K562 treated with DMSO at 1 percent for 12 hours (cell line): ENCODE data around the gene MSH6. TPM values are rescaled to one million over a fixed set of nuclear protein-coding genes. Genes with fewer than 3 reads are reported as not detected.

Experiments
- total RNA-seq: library from RNA; unstranded; fragments of 300-600 nt; gene quantifications from 2 replicates; pipeline ENCODE4 v1.2.3, GENCODE V29; 2022; ENCODE audit not compliant: insufficient read depth

The MSH6 gene
- 24.0 and 53.9 TPM in 2 replicates for total RNA-seq

DNA sequence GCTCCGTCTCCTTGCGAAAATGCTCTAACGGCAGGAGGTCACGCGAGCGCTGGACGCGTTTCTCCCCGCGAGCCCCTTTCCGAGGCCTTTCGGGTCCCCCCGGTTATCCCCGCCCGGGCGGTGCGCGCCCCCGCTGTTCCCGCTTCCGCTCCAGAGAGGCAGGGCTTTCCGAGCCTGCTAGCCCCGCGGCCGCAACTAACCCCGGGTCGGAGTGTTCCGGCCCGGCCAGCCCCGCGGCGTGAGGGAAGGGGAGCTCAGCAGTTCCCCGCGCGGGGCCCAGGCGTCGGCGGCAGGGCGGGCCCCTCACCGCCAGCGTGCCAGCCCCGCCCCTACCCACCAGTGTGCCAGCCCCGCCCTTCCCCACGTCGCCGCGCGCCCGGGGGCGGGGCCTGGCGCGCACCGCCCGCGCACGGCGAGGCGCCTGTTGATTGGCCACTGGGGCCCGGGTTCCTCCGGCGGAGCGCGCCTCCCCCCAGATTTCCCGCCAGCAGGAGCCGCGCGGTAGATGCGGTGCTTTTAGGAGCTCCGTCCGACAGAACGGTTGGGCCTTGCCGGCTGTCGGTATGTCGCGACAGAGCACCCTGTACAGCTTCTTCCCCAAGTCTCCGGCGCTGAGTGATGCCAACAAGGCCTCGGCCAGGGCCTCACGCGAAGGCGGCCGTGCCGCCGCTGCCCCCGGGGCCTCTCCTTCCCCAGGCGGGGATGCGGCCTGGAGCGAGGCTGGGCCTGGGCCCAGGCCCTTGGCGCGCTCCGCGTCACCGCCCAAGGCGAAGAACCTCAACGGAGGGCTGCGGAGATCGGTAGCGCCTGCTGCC lies at the start of gene MSH6:
Gene MSH6, plus strand, starts transcription at position 475 of the 815 bp plus-strand sequence. Its CDS starts 89 bp downstream, at position 564.

Other genes with a start within 250 kb of the MSH6 start
- gene KCNK12, start 212.2 kb upstream of the MSH6 start, total RNA-seq: 0.09 TPM in 1 of 2 replicates, not detected in the other
- 7.3 and 24.0 TPM in 2 replicates for gene FBXO11, start 123.4 kb downstream of the MSH6 start, total RNA-seq